ENCODE results near the gene PPP1R14C. TPM values are rescaled to one million over a fixed set of nuclear protein-coding genes. Genes with fewer than 3 reads are reported as not detected.

Gene PPP1R14C
- total and polyA plus RNA-seq, 10 of the 15 experiments (the other 5 are each of a cell fraction or from before 2014, with no cell fraction given), result 0.07 to 1.6 (median 0.13) TPM; not detected in 4

DNA sequence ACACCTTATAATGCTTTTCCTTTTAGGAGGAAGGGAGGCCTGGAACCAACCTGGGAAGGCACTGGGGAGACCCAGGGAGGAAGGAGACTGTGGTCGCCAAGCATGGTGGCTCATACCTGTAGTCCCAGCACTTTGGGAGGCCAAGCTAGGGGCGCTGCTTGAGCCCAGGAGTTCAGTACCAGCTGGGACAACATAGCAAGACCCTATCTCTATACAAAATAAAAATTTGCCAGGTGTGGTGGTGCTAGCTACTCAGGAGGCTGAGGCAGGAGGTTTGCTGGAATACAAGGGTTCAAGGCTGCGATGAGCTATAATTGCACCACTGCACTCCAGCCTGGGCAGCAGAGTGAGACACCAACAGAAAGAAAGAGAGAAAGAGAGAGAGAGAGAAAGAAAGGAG lies 36.2 kb downstream of the PPP1R14C start:
- ChIA-PET POLR2A (no interaction called here), SMC1A (ENCODE audit: uncharacterized antibody, unreplicated experiment) (interaction anchor here (1.3 to 1.9 kb wide), 2 partner anchors 10 to 98 kb away, joined by 3 to 7 read pairs; no protein-coding TSS in a partner anchor), CTCF (no interaction called here), RAD21 (ENCODE audit: unreplicated experiment) (no interaction called here)
- FAIRE-seq (no peak), ATAC-seq (no peak), DNase-seq (ENCODE audit: low read depth, low spot score) (no peak)
- H3K9me3 ChIP-seq (replicated peaks; ENCODE audit: control insufficient read depth, insufficient read depth, low read length), result no peaks in the 10 kb centered on the region
- no peaks in the 10 kb centered on the region for H3K36me3 ChIP-seq (ENCODE audit: control insufficient read depth in 2 of 2, insufficient read depth in 2 of 2, low read length in 1 of 2)
- no peak overlapping the region for H3K27ac ChIP-seq (ENCODE audit: control insufficient read depth, insufficient read depth)
- H3K4me2 ChIP-seq (ENCODE audit: control insufficient read depth, insufficient read depth), result no peak overlapping the region
- no TSS peak for BruUV-seq (replicated peaks)
- intact Hi-C loops (cut with micrococcal nuclease; ENCODE audit: unreplicated experiment), result no loop called here
- no peaks in the 10 kb centered on the region for H4K20me1 ChIP-seq (ENCODE audit: control insufficient read depth, insufficient read depth)
- in situ Hi-C loops (cut with MboI), result no loop called here
- no peaks in the 10 kb centered on the region for H3K4me1 ChIP-seq (ENCODE audit: control insufficient read depth, insufficient read depth, low read length)
- no peak for TF ChIP-seq NFYB (IDR thresholded peaks at IDR 0.05; ENCODE audit: insufficient read depth, low read depth, low read length)
- no peak for TF ChIP-seq MTA3 (IDR thresholded peaks at IDR 0.05; ENCODE audit: borderline replicate concordance, low read length)
- TF ChIP-seq YY1 (IDR thresholded peaks at IDR 0.05; ENCODE audit: low read depth, low read length), result no peak
- no peak for TF ChIP-seq FOS (IDR thresholded peaks at IDR 0.05; ENCODE audit: borderline replicate concordance, extremely low read depth, insufficient read length)
- TF ChIP-seq, protein P1, sequence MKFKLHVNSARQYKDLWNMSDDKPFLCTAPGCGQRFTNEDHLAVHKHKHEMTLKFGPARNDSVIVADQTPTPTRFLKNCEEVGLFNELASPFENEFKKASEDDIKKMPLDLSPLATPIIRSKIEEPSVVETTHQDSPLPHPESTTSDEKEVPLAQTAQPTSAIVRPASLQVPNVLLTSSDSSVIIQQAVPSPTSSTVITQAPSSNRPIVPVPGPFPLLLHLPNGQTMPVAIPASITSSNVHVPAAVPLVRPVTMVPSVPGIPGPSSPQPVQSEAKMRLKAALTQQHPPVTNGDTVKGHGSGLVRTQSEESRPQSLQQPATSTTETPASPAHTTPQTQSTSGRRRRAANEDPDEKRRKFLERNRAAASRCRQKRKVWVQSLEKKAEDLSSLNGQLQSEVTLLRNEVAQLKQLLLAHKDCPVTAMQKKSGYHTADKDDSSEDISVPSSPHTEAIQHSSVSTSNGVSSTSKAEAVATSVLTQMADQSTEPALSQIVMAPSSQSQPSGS (IDR thresholded peaks at IDR 0.05; ENCODE audit: low read length), result no peak
- TF ChIP-seq SIX5 (IDR thresholded peaks at IDR 0.05; ENCODE audit: low read depth, low read length, severe bottlenecking), result no peak
- no peak for TF ChIP-seq ZBED1 (IDR thresholded peaks at IDR 0.05; ENCODE audit: borderline replicate concordance)
- TF ChIP-seq, protein P2, sequence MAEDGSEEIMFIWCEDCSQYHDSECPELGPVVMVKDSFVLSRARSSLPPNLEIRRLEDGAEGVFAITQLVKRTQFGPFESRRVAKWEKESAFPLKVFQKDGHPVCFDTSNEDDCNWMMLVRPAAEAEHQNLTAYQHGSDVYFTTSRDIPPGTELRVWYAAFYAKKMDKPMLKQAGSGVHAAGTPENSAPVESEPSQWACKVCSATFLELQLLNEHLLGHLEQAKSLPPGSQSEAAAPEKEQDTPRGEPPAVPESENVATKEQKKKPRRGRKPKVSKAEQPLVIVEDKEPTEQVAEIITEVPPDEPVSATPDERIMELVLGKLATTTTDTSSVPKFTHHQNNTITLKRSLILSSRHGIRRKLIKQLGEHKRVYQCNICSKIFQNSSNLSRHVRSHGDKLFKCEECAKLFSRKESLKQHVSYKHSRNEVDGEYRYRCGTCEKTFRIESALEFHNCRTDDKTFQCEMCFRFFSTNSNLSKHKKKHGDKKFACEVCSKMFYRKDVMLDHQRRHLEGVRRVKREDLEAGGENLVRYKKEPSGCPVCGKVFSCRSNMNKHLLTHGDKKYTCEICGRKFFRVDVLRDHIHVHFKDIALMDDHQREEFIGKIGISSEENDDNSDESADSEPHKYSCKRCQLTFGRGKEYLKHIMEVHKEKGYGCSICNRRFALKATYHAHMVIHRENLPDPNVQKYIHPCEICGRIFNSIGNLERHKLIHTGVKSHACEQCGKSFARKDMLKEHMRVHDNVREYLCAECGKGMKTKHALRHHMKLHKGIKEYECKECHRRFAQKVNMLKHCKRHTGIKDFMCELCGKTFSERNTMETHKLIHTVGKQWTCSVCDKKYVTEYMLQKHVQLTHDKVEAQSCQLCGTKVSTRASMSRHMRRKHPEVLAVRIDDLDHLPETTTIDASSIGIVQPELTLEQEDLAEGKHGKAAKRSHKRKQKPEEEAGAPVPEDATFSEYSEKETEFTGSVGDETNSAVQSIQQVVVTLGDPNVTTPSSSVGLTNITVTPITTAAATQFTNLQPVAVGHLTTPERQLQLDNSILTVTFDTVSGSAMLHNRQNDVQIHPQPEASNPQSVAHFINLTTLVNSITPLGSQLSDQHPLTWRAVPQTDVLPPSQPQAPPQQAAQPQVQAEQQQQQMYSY (CRISPR knock-in tag; IDR thresholded peaks at IDR 0.05), result no peak
- TF ChIP-seq, protein P3, sequence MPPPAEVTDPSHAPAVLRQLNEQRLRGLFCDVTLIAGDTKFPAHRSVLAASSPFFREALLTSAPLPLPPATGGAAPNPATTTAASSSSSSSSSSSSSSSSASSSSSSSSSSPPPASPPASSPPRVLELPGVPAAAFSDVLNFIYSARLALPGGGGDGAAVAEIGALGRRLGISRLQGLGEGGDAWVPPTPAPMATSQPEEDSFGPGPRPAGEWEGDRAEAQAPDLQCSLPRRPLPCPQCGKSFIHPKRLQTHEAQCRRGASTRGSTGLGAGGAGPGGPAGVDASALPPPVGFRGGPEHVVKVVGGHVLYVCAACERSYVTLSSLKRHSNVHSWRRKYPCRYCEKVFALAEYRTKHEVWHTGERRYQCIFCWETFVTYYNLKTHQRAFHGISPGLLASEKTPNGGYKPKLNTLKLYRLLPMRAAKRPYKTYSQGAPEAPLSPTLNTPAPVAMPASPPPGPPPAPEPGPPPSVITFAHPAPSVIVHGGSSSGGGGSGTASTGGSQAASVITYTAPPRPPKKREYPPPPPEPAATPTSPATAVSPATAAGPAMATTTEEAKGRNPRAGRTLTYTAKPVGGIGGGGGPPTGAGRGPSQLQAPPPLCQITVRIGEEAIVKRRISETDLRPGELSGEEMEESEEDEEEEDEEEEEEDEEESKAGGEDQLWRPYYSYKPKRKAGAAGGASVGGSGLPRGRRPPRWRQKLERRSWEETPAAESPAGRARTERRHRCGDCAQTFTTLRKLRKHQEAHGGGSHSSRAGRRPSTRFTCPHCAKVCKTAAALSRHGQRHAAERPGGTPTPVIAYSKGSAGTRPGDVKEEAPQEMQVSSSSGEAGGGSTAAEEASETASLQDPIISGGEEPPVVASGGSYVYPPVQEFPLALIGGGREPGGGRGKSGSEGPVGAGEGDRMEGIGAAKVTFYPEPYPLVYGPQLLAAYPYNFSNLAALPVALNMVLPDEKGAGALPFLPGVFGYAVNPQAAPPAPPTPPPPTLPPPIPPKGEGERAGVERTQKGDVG (CRISPR knock-in tag; IDR thresholded peaks at IDR 0.05), result no peak
- H3K79me2 ChIP-seq (ENCODE audit: control insufficient read depth, insufficient read depth, low read length), result no peaks in the 10 kb centered on the region
- no peak overlapping the region for H3K9ac ChIP-seq (ENCODE audit: control insufficient read depth, insufficient read depth, low read length)
- 42% methylated on average over 3 of the region's 3 CpGs for WGBS (ENCODE audit: insufficient coverage, insufficient replicate concordance, low lambda C conversion rate, missing lambda C conversion rate)
- H3K4me3 ChIP-seq, result no peak overlapping the region
- peaks cover 0 to 5% of the 10 kb centered on the region in 2 experiments; a peak in 1 of 4 replicates for H3K27me3 ChIP-seq (replicated peaks in 1 of 2; ENCODE audit: control insufficient read depth in 2 of 2, insufficient read depth in 2 of 2, low read length in 1 of 2)
- no peak overlapping the region for H2AFZ ChIP-seq (ENCODE audit: control insufficient read depth, low read depth, low read length)

All from GM12878 (cell line).